K562 (cell line): ENCODE data around the gene RFC5.

Source experiments
- CTCF ChIP-seq, 3 experiments: IDR thresholded peaks in 2 of 3; conservative IDR thresholded peaks in 1 of 3; 2 replicates each; pipeline ENCODE4 v1.5.1; 2011 to 2012; ENCODE audit warnings: low read length in 3 of 3, mild to moderate bottlenecking in 3 of 3, control low read depth in 2 of 3, improper control_type of control experiment in 1 of 3, inconsistent platforms in 1 of 3, low read depth in 1 of 3, mixed read lengths in 1 of 3, moderate library complexity in 1 of 3; ENCODE audit not compliant: insufficient read depth in 2 of 3
- PTBP1 ChIP-seq: fragments of 200-400 bp; formaldehyde crosslinking; IDR thresholded peaks from 2 replicates; pipeline ENCODE4 v1.6.1; 2017; ENCODE audit warnings: low read depth, low read length
- RCOR1 ChIP-seq, 2 experiments: IDR thresholded peaks; 2 replicates each; pipeline ENCODE4 v1.6.1; 2012; ENCODE audit warnings: low read depth in 2 of 2, low read length in 2 of 2, borderline replicate concordance in 1 of 2, improper control_type of control experiment in 1 of 2

GRCh38 chr12:118033323-118033722 lies 16.8 kb downstream of the RFC5 start:
- no peak for TF ChIP-seq PTBP1
- no peak for TF ChIP-seq CTCF (IDR thresholded peaks at IDR 0.05 in 2 of 3, conservative IDR thresholded peaks at IDR 0.05 in 1 of 3; ENCODE audit: insufficient read depth in 2 of 3, low read depth in 1 of 3, low read length in 3 of 3)
- TF ChIP-seq RCOR1 (IDR thresholded peaks at IDR 0.05; ENCODE audit: borderline replicate concordance in 1 of 2, low read depth in 2 of 2, low read length in 2 of 2): no peak
